Hypothalamus (tissue), 51 donors: ENCODE results near the gene RASAL3.
"Not testable (repeated sequence)": the region's sequence is repeated elsewhere in the genome, so short reads cannot be mapped to it uniquely, and the experiment has no call there.

ENCODE experiments used
- DNase-seq, 51 donors: peaks; one replicate each; lab custom pipeline; 2025; lab: John Stamatoyannopoulos, UW

Gene RASAL3

GRCh38 chr19:15464394-15465385 is at the start of gene RASAL3:
Gene RASAL3, minus strand, starts transcription at chr19:15464544. Its CDS starts 186 bp downstream, at chr19:15464358.
- DNase-seq: peak in 5 of 51 donors; percentile 6 to 12 (median 8)

- DNase-seq: no peak
Measured at GRCh38 chr19:15511671-15512424, 47.5 kb upstream of the RASAL3 start.

GRCh38 chr19:15508035-15508710 is 43.8 kb upstream of the RASAL3 start, which contains the start of gene CYP4F22:
Gene CYP4F22, plus strand, starts transcription at chr19:15508525. Its CDS starts 16,812 bp downstream, at chr19:15525337.
- no peak for DNase-seq

GRCh38 chr19:15507068-15508034 is 43.0 kb upstream of the RASAL3 start:
- DNase-seq: no peak

- no peak for DNase-seq
Measured at GRCh38 chr19:15506074-15506571, 41.8 kb upstream of the RASAL3 start.

- DNase-seq: no peak
Measured at GRCh38 chr19:15502264-15502663, 37.9 kb upstream of the RASAL3 start.

- DNase-seq: no peak
Measured at GRCh38 chr19:15501596-15501995, 37.3 kb upstream of the RASAL3 start.

- DNase-seq: no peak
Measured at GRCh38 chr19:15498910-15499309, 34.6 kb upstream of the RASAL3 start.

- DNase-seq: no peak
Measured at GRCh38 chr19:15498156-15498858, 34.0 kb upstream of the RASAL3 start.

- DNase-seq: no peak
Measured at GRCh38 chr19:15495151-15495550, 30.8 kb upstream of the RASAL3 start.

- no peak for DNase-seq
Measured at GRCh38 chr19:15488489-15489226, 24.3 kb upstream of the RASAL3 start.

GRCh38 chr19:15487038-15487437 is 22.7 kb upstream of the RASAL3 start:
- DNase-seq: no peak

GRCh38 chr19:15485768-15486167 is 21.4 kb upstream of the RASAL3 start:
- not testable (repeated sequence) for DNase-seq

GRCh38 chr19:15480996-15481395 is 16.7 kb upstream of the RASAL3 start:
- DNase-seq: not testable (repeated sequence)

GRCh38 chr19:15479391-15480345 is 15.3 kb upstream of the RASAL3 start, which contains the start of gene PGLYRP2:
Gene PGLYRP2, minus strand, starts transcription at chr19:15479501. Its CDS starts 130 bp downstream, at chr19:15479371.
- DNase-seq: peak in 11 of 51 donors; percentile 2 to 50 (median 7)

GRCh38 chr19:15476325-15476724 is 12.0 kb upstream of the RASAL3 start:
- DNase-seq: no peak

GRCh38 chr19:15475611-15476010 is 11.3 kb upstream of the RASAL3 start:
- no peak for DNase-seq
